ENCODE results near the gene CDK15. TPM values are rescaled to one million over a fixed set of nuclear protein-coding genes. Genes with fewer than 3 reads are reported as not detected.

CDK15 gene
- total and polyA plus RNA-seq, 10 donors = 0.02 to 0.64 (median 0.16) TPM; not detected in 6

- intact Hi-C loops (cut with DNase I; ENCODE audit: low total_unique reads) = no loop called here
- H3K4me3 ChIP-seq = no peak overlapping the region
- peaks cover 0 to 2% (median 0%) of the 10 kb centered on the region in 7 donors for H3K27me3 ChIP-seq (replicated peaks in 1 of 7)
- no peaks in the 10 kb centered on the region for H3K9me3 ChIP-seq
- no peak overlapping the region for H3K27ac ChIP-seq
- H3K4me1 ChIP-seq = no peaks in the 10 kb centered on the region
- TF ChIP-seq CTCF (IDR thresholded peaks at IDR 0.05 in 8 of 11, conservative IDR thresholded peaks at IDR 0.05 in 3 of 11) = no peak
- TF ChIP-seq POLR2AphosphoS5 (IDR thresholded peaks at IDR 0.05) = no peak
- TF ChIP-seq POLR2A (IDR thresholded peaks at IDR 0.05) = no peak
- H3K36me3 ChIP-seq = no peaks in the 10 kb centered on the region
- DNase-seq = no peak
- WGBS, 5 donors = 90 to 93% (median 90%) methylated on average over 1 of the region's 1 CpG
These were observed 12.7 kb upstream of the CDK15 start for GRCh38 chr2:201793631-201794030.

GRCh38 chr2:201794294-201794693 is 12.0 kb upstream of the CDK15 start:
- Histone ChIP-seq H3K27ac (no peak overlapping the region), H3K27me3 (replicated peaks in 1 of 7) (peaks cover 0 to 2% (median 0%) of the 10 kb centered on the region in 7 donors), H3K36me3 (no peaks in the 10 kb centered on the region), H3K9me3 (no peaks in the 10 kb centered on the region), H3K4me1 (no peaks in the 10 kb centered on the region), H3K4me3 (no peak overlapping the region)
- 85 to 94% (median 92%) methylated on average over 6 of the region's 6 CpGs for WGBS, 5 donors
- TF ChIP-seq POLR2A (IDR thresholded peaks at IDR 0.05) = no peak
- TF ChIP-seq CTCF (IDR thresholded peaks at IDR 0.05 in 8 of 11, conservative IDR thresholded peaks at IDR 0.05 in 3 of 11) = no peak
- no peak for TF ChIP-seq POLR2AphosphoS5 (IDR thresholded peaks at IDR 0.05)
- DNase-seq = no peak
- intact Hi-C loops (cut with DNase I; ENCODE audit: low total_unique reads) = no loop called here

- no peaks in the 10 kb centered on the region for H3K4me1 ChIP-seq
- H3K27me3 ChIP-seq (replicated peaks in 1 of 7) = peaks cover 0 to 2% (median 0%) of the 10 kb centered on the region in 7 donors
- no peaks in the 10 kb centered on the region for H3K9me3 ChIP-seq
- intact Hi-C loops (cut with DNase I; ENCODE audit: low total_unique reads) = no loop called here
- DNase-seq = no peak
- 32 to 38% (median 33%) methylated on average over 5 of the region's 5 CpGs for WGBS, 5 donors
- H3K4me3 ChIP-seq = no peak overlapping the region
- TF ChIP-seq POLR2AphosphoS5 (IDR thresholded peaks at IDR 0.05) = no peak
- TF ChIP-seq CTCF (IDR thresholded peaks at IDR 0.05 in 8 of 11, conservative IDR thresholded peaks at IDR 0.05 in 3 of 11) = peak in 6 of 11 experiments; percentile 10 to 39 (median 26)
- TF ChIP-seq POLR2A (IDR thresholded peaks at IDR 0.05) = no peak
- no peaks in the 10 kb centered on the region for H3K36me3 ChIP-seq
- no peak overlapping the region for H3K27ac ChIP-seq
These were observed 10.5 kb upstream of the CDK15 start for GRCh38 chr2:201795607-201796477.

GRCh38 chr2:201796478-201796865 is 9.9 kb upstream of the CDK15 start:
- no peak overlapping the region for H3K27ac ChIP-seq
- peaks cover 0 to 2% (median 0%) of the 10 kb centered on the region in 7 donors for H3K27me3 ChIP-seq (replicated peaks in 1 of 7)
- H3K9me3 ChIP-seq = no peaks in the 10 kb centered on the region
- TF ChIP-seq POLR2A (IDR thresholded peaks at IDR 0.05) (no peak), POLR2AphosphoS5 (IDR thresholded peaks at IDR 0.05) (no peak), CTCF (IDR thresholded peaks at IDR 0.05 in 8 of 11, conservative IDR thresholded peaks at IDR 0.05 in 3 of 11) (no peak)
- no peak overlapping the region for H3K4me3 ChIP-seq
- no peaks in the 10 kb centered on the region for H3K36me3 ChIP-seq
- intact Hi-C loops (cut with DNase I; ENCODE audit: low total_unique reads) = no loop called here
- H3K4me1 ChIP-seq = no peaks in the 10 kb centered on the region
- no peak for DNase-seq
